Skin epidermis (tissue), 12 donors: ENCODE data around the gene SLC1A6.
"Not testable (repeated sequence)": the region's sequence is repeated elsewhere in the genome, so short reads cannot be mapped to it uniquely, and the experiment has no call there.

ENCODE experiments used
- H3K27ac ChIP-seq, 21 experiments: fragments of 200-600 bp; sonication (generic) in 11 of 21; one replicate each; pipeline ENCODE4 v1.5.0; 2020; ENCODE audit warnings: mild to moderate bottlenecking in 3 of 21, inconsistent platforms in 2 of 21, moderate library complexity in 2 of 21
- H3K4me3 ChIP-seq, 7 experiments: fragments of 200-600 bp; sonication (generic) in 2 of 7; one replicate each; pipeline ENCODE4 v1.5.0; 2020; ENCODE audit warnings: inconsistent platforms in 2 of 7, mild to moderate bottlenecking in 2 of 7, moderate library complexity in 1 of 7

The SLC1A6 gene

GRCh38 chr19:14961956-14962685 is 17.5 kb downstream of the SLC1A6 start:
- Histone ChIP-seq H3K27ac (no peak overlapping the region), H3K4me3 (no peak overlapping the region)

DNA sequence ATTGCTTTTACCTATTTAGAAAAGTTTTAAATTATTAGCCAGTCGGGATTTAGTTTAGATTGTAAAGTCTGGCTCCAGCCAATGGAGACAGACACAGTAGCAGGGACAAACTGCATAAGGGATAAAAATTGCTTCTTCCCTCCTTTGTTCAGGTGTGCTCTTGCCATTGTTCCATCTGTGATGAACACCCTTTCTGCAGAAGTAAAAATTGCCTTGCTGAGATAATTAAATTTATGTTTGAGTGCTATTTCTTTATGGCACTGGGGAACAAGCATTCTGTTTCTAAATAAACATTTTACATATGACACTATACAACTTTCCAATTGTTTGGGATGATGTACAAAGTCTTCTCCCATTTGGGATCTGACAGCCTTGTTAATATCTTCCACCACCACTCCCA is 20.4 kb downstream of the SLC1A6 start:
- Histone ChIP-seq H3K4me3 (no peak overlapping the region), H3K27ac (no peak overlapping the region)

- Histone ChIP-seq H3K4me3 (no peak overlapping the region), H3K27ac (no peak overlapping the region)
These were observed 22.2 kb downstream of the SLC1A6 start for GRCh38 chr19:14957464-14957863.

- no peak overlapping the region for H3K4me3 ChIP-seq
- no peak overlapping the region for H3K27ac ChIP-seq
These were observed 25.5 kb downstream of the SLC1A6 start for GRCh38 chr19:14954071-14954655.

DNA sequence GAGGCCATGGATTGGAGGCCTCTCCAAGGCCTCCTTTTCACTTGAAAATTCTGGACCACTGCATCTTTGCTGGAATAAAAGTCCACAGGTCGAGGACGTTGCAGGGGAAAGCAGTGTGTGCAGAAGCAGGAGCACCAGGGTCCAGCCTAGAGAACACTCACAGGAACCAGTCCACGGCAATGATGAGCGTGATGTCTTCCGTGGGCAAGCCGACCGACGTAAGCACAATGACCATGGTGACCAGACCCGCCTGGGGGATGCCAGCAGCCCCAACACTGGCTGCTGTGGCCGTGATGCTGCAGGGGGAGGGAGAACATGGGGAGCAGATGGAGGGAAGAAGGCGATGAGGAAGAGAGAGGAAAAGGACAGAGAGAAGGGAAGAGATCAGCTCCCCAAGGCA is 26.9 kb downstream of the SLC1A6 start:
- H3K4me3 ChIP-seq: no peak overlapping the region
- H3K27ac ChIP-seq: no peak overlapping the region

GRCh38 chr19:14950421-14950820 is 29.2 kb downstream of the SLC1A6 start:
- H3K27ac ChIP-seq: no peak overlapping the region
- H3K4me3 ChIP-seq: no peak overlapping the region

- H3K27ac ChIP-seq: no peak overlapping the region
- no peak overlapping the region for H3K4me3 ChIP-seq
These were observed 29.8 kb downstream of the SLC1A6 start for GRCh38 chr19:14949876-14950275.

DNA sequence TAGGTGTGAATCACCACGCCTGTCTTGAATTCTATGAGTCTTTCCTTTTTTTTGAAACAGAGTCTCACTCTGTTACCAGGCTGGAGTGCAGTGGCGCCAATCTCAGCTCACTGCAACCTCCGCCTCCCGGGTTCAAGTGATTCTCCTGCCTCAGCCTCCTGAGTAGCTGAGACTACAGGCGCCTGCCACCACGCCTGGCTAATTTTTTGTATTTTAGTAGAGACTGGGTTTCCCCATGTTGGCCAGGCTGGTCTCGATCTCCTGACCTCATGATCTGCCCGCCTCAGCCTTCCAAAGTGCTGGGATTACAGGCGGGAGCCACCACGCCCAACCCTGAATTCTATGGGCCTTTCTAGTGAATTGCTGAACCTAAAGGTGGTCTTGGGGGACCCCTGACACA is 30.3 kb downstream of the SLC1A6 start:
- not testable (repeated sequence) for H3K4me3 ChIP-seq, H3K27ac ChIP-seq

DNA sequence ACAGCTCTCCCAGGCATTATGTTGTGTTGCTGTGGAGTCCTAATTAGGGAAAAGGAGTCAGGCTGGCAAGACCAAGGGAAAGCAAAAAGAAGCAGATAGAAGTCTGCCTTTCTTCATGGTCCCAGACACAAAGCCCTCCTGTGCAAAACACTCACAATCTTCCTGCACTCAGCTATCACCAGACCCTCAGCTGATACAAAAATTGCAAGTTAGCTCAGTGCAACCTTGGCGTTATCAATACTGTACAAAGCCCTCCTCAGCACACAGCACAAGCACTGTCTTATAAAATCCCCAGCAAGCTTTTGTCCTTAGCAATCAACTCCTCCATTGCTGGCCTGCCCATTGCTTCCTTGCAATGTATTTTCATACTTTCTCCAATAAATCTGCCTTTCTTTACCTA is 35.2 kb downstream of the SLC1A6 start:
- Histone ChIP-seq H3K27ac (no peak overlapping the region), H3K4me3 (no peak overlapping the region)

- H3K4me3 ChIP-seq: no peak overlapping the region
- no peak overlapping the region for H3K27ac ChIP-seq
These were observed 36.1 kb downstream of the SLC1A6 start for GRCh38 chr19:14943601-14944000.

DNA sequence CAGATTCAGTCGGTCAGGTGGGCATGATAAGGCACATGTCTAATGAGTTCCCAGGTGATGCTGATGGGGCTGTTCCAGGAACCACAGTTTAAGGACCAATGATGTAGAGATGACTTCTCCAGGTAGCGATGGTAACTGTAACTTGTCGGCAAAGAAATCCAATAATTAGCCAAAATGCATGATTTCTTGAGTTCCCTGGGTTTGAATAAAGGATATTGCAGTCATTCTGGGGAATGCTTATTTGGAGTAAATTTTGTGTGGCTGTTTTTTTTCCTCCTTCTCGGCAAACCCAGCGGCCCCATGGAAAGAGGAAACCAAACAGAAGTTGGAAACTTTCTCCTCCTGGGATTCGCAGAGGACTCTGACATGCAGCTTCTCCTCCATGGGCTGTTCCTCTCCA is 38.5 kb downstream of the SLC1A6 start, which contains the start of gene OR7C2:
TSS of gene OR7C2 (plus strand) at position 301 of the 400 bp plus-strand sequence. CDS start at position 301, 0 bp downstream.
- Histone ChIP-seq H3K4me3 (no peak within 1 kb of the TSS), H3K27ac (no peak within 1 kb of the TSS)

DNA sequence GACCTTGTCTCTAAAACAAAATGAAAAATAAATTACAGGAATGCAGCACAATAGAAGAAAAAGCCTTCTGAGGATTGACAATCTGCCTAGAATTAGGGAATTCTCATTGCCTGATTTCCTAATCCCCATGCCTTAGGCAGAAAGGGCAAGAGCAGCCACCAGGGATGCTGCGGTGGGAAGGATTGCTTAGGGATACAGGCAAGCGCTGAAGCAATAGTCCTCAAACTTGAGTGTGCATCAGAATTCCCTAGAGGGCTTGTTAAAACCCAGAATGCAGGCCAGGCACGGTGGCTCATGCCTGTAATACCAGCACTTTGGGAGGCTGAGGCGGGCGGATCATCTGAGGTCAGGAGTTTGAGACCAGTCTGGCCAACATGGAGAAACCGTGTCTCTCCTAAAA is 39.4 kb downstream of the SLC1A6 start:
- Histone ChIP-seq H3K4me3 (no peak overlapping the region), H3K27ac (no peak overlapping the region)

DNA sequence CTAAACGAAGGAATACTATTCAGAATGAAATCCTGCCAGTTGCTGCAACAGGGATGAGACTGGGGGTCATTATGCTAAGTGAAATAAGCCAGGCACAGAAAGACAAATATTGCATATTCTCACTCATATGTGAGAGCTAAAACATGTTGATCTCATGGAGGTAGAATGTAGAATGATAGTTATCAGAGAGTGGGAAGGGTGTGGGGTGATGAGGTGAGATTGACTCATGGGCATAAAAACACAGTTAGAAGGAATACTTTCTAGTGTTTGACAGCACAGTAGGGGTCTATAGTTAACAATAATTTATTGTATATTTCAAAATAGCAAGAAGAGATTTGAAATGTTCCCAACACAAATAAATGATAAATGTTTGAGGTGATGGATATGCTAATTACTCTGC is 46.2 kb downstream of the SLC1A6 start:
- no peak overlapping the region for H3K4me3 ChIP-seq

DNA sequence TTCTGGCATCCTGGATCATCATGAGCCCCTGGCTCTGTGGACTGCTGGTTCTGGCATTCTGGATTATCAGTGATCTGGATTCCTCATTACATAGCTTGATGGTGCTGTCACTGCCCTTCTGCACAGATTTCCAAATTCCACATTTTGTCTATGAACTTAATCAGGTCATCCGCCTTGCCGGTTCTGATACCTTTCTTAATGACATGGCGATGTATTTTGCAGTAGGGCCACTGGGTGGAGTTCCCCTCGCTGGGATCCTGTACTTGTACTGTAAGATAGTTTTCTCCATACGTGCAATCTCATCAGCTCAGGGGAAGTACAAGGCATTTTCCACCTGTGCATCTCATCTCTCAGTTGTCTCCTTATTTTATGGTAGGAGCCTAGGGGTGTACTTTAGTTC is 62.8 kb downstream of the SLC1A6 start:
- Histone ChIP-seq H3K4me3 (no peak overlapping the region), H3K27ac (no peak overlapping the region)

More for the DNA sequence above, 46.2 kb downstream of the SLC1A6 start:
- no peak overlapping the region for H3K27ac ChIP-seq

DNA sequence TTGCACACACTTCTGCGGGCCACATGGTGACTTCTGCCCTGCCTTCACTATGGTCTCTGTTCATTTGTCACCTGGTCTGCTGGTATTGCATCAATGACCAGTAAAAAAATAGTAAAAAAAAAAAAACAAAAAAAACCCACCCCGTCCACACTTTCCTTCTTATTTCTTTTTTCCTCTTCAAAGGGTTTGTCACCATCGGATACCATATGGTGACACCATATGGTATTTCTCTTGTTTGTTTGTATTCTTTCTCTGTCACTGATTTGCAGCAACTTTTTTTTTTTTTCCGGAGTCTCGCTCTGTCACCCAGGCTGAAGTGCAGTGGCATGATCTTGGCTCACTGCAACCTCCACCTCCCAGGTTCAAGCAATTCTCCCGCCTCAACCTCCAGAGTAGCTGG is 64.5 kb downstream of the SLC1A6 start:
- Histone ChIP-seq H3K27ac (no peak overlapping the region), H3K4me3 (no peak overlapping the region)

DNA sequence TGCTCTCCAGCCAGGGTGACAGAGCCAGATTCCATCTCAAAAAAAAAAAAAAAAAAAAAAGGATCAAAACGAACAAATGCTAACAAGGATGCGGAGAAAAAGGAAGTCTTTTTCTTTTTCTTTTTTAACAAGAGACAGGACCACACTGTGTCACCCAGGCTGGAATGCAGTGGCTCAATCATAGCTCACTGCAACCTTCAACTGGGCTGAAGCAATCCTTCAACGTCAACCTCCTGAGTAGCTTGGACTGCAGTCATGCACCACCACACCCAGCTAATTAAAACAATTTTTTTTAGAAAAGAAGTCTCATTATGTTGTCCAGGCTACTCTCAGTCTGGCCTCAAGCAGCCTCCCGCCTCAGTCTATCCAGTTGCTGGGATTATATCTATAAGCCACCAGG is 73.0 kb downstream of the SLC1A6 start:
- no peak overlapping the region for H3K4me3 ChIP-seq
- no peak overlapping the region for H3K27ac ChIP-seq

DNA sequence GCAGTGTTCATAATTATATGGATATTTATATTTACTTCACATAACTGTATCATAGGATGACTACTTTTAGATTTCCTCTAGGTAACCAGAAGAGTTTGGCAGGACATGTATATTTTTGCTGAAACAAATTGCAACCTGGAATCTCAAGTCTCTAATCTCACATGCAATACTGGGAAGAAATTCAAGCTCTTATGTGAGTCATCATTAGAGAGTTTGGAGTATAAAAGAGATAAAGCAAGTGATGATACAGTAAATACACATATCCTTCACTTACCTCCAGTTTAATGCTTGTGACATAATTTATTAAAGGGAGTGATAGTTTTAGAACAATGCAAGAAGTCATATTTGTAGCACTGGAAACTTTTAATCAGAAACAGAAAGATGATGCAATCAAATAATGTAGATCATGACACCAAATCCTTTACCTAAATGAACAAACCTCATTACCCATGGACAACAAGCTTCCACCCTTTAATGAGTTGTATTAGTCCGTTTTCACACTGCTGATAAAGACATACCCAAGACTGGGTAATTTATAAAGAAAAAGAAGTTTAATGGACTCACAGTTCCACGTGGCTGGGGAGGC is 77.9 kb downstream of the SLC1A6 start:
- Histone ChIP-seq H3K4me3 (no peak overlapping the region), H3K27ac (no peak overlapping the region)
